ENCODE results near the gene FGF22. TPM values are rescaled to one million over a fixed set of nuclear protein-coding genes. Genes with fewer than 3 reads are reported as not detected.

FGF22 gene
- total and polyA plus RNA-seq, 2 of the 13 experiments (the other 11 are each of a cell fraction or from before 2014, with no cell fraction given): 0.24 TPM; not detected in 1

- TF ChIP-seq TFAP4 (IDR thresholded peaks at IDR 0.05; ENCODE audit: borderline replicate concordance, low read depth) (peak; percentile 15; the same call in 1 of the 2 replicates), ELF1 (CRISPR knock-in tag; IDR thresholded peaks at IDR 0.05) (peak; percentile 57), ZSCAN25 (CRISPR knock-in tag; IDR thresholded peaks at IDR 0.05) (peak; percentile 27; the same call in 1 of the 2 replicates), ZNF17 (CRISPR knock-in tag; IDR thresholded peaks at IDR 0.05) (no peak), ZBTB2 (CRISPR knock-in tag; IDR thresholded peaks at IDR 0.05; ENCODE audit: low read depth) (0 out of 2 replicates have a peak, but pooled peaks have one; percentile 24), GMEB2 (CRISPR knock-in tag; IDR thresholded peaks at IDR 0.05; ENCODE audit: low read depth) (no peak), CHCHD3 (CRISPR knock-in tag; IDR thresholded peaks at IDR 0.05) (peak; percentile 74; the same call in 1 of the 2 replicates), GABPB1 (CRISPR knock-in tag; IDR thresholded peaks at IDR 0.05) (peak; percentile 69), HHEX (CRISPR knock-in tag; IDR thresholded peaks at IDR 0.05) (no peak), HDAC2 (CRISPR knock-in tag; IDR thresholded peaks at IDR 0.05) (peak; percentile 21; the same call in 1 of the 2 replicates), ZNF619 (CRISPR knock-in tag; IDR thresholded peaks at IDR 0.05) (no peak), ZNF136 (CRISPR knock-in tag; IDR thresholded peaks at IDR 0.05; ENCODE audit: low read depth) (no peak), GATAD1 (CRISPR knock-in tag; IDR thresholded peaks at IDR 0.05) (0 out of 2 replicates have a peak, but pooled peaks have one; percentile 27), AHR (CRISPR knock-in tag; IDR thresholded peaks at IDR 0.05) (peak; percentile 36; the same call in 1 of the 2 replicates), GRHL1 (CRISPR knock-in tag; conservative IDR thresholded peaks at IDR 0.05) (no peak), ZBTB25 (CRISPR knock-in tag; IDR thresholded peaks at IDR 0.05) (0 out of 2 replicates have a peak, but pooled peaks have one; percentile 18), ZNF281 (CRISPR knock-in tag; IDR thresholded peaks at IDR 0.05; ENCODE audit: borderline replicate concordance) (peak; percentile 15; the same call in 1 of the 2 replicates), AGO2 (optimal IDR thresholded peaks at IDR 0.05; ENCODE audit: low read depth, low read length) (peak; percentile 92), ZNF441 (CRISPR knock-in tag; IDR thresholded peaks at IDR 0.05; ENCODE audit: borderline replicate concordance) (no peak), PHF8 (CRISPR knock-in tag; IDR thresholded peaks at IDR 0.05) (peak; percentile 58)
Measured at GRCh38 chr19:662207-662961, 22.7 kb downstream of the FGF22 start (continued).
